HG02840 (cell line): ENCODE data around the gene KDR.

Source experiments
- ATAC-seq: cut with Tn5 transposase; IDR thresholded peaks from one replicate; pipeline ENCODE4 v1.9.1; 2021; ENCODE audit warnings: mild to moderate bottlenecking, moderate library complexity, moderate number of reproducible peaks; ENCODE audit not compliant: unreplicated experiment, low FRiP score

KDR gene

DNA sequence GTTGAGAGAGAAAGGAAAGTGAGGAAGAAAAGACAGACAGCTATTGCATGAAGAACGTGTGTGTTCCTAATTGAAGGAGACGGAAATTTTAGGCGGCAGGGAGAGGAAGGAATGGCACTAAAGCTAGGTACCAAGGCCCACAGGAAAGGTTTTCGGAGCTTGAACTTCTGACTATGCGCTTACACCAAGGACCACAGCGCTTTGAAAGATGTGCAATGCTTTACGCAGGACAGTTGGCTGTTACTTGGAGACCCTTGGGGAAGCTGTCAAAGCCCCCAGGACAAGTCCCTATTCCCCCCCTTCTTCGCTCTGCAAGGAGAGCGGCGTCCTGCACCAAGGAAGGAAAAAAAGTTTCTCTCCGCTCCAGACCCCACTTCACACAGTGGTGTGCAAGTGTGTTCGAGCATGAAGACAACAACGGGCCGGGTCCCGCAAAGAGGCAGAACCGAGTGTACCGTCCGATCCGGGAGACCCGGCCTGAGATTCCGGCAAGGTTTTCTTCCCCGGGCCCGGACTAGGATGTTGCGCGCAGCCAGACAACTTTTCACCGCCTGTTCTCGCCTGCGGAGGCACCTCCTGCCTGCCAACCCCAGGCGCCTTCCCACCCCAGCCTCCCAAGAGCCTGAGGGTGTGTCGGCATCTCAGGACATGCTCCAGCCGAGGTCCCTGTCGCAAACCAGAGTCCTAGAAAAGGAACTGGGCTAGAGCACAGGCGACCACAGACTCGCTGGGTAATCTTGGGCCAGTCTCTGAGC, 896 bp downstream of the KDR start:
- ATAC-seq = no peak

DNA sequence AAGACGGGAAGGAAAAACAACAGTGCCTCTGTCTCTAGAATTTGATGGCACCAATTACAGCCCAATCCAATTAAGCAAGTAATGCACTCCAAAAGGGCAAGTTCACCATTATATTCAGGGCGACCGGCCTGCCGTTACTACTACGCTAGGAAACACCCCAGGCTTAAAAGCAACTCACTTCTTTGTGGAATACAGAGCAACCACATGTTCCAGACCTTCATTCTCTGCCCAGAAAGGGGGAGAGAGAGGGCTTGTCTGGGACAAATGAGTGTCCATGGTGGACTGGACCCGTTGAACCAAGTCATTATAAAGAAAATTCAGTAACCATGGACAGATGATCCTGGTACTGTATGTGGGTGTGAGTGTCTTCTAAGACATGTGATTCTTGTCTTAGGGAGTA, 1.6 kb downstream of the KDR start:
- no peak for ATAC-seq

DNA sequence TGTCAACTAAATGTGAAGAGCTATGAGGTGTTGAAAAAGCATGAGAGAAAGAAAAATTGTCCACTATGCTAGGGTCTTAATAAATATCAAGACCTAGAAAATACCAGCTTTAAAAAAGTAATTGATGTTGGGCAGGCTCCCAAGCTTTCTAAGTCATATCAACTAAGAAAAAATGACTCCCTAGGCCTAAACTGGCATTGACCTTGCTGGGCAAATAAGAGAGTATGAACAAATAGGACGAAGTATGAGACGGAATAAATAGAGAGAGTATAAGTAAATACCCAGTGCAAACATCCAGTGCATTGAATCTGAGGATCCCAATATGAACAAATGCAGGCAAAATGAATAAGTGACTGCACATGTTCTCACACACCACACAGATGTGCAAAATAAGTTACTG, 3.2 kb downstream of the KDR start:
- ATAC-seq = no peak

- no peak for ATAC-seq
These were observed 4.1 kb downstream of the KDR start for GRCh38 chr4:55121246-55121645.

DNA sequence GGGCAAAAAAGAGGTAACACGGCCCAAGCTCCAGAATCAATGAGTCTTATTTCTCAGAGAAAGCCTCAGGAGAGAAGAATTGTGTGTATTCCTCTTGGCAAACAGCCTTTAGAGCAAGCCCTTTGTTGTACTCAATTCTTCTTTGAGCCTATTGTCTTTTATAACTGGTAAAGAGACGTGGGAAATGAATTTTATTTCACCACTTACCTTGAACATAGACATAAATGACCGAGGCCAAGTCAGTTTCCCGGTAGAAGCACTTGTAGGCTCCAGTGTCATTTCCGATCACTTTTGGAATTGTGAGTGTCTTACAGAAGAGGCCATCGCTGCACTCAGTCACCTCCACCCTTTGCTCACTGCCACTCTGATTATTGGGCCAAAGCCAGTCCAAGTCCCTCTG, 7.0 kb downstream of the KDR start:
- no peak for ATAC-seq

GRCh38 chr4:55117511-55117910, 7.9 kb downstream of the KDR start:
- no peak for ATAC-seq

GRCh38 chr4:55116450-55116849, 8.9 kb downstream of the KDR start:
- ATAC-seq = no peak

GRCh38 chr4:55111601-55112000, 13.8 kb downstream of the KDR start:
- no peak for ATAC-seq

DNA sequence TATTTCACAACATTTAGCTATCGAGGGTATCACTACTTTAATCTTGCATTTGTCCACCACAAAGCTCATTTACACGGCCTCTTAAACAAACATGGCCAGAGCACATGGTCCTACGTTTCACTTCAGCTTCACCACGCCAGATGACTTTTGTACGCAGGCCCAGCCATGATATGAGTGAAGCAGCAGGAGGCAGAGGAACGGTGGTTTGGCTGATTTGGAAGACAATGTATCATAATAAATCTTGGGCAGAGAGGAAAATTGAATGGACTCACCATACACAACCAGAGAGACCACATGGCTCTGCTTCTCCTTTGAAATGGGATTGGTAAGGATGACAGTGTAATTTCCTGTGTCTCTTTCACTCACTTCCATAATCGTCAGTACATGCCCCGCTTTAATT, 15.3 kb downstream of the KDR start:
- ATAC-seq = no peak

DNA sequence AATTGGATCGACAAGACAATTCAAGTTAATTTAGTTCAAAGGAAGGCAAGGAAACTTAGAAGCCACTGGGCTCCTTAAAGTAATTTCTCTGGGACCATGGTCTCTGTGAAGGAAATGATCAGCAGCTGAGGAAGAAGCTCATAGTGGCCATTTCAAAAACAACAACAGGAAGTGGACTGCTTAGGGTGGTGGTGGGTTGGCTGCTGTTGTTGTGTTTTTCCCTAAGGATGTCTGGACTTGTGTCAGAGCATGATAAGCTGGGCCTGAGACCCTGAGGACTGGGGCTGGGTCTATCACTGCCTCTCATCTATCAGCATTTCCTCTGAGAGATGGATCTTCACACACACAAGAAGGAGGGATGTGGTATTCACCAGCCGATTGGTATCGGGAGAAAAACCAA, 18.3 kb downstream of the KDR start:
- no peak for ATAC-seq

GRCh38 chr4:55103224-55103623, 22.2 kb downstream of the KDR start:
- ATAC-seq = no peak

DNA sequence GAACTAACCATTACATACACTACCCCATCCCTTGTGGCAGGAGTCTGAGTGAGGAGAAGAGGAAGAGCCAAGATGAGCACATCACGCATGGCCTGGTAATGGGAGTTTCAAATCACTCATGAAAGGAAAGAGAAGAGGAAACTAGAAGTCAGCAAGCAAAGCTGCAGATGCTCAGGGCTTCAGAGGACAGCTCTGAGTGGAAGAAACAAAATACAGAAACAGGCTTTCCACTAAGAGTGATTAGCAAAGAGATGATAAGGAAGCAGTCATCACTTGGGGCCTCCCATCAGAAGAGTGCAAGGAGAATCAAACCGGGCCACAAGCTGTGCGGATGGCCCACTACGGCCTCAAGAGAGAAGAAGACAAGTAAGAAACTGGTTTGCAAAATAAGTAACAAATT, 25.6 kb downstream of the KDR start:
- no peak for ATAC-seq

GRCh38 chr4:55098456-55099204, 26.8 kb downstream of the KDR start:
- ATAC-seq = no peak

DNA sequence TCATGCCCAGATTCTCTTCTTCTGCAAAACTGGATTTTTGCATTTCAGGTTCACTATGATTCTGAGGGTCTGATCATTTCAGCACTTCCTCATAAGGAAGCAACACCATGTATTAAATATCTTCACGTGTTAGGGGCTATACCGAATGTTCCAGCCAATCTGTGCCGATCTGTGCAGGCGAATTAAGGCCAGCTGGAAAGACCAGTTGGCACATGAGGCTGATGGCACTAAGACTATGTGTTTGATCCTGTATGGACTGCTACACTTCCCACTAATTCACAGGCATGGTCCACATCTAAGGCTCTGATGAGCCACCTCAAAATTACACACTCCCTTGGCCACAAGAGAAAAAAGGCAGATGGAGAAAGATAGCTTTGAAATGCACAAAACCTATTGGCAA, 28.8 kb downstream of the KDR start:
- ATAC-seq = no peak

DNA sequence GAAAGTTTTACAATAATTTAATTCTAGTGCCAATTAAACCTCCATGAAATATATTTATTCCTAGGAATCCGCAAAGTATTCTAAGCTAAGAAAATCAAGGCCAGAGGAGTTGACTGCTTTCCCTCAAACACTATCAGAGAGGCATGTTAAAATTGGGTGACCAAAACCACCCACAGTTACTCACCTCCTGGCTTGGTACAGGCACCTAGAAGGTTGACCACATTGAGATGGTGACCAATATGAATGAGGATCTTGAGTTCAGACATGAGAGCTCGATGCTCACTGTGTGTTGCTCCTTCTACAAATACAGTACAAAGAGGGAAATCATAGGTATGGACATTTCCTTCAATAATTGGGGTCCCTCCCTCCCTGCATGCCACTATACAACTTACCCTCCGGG, 29.4 kb downstream of the KDR start:
- no peak for ATAC-seq

DNA sequence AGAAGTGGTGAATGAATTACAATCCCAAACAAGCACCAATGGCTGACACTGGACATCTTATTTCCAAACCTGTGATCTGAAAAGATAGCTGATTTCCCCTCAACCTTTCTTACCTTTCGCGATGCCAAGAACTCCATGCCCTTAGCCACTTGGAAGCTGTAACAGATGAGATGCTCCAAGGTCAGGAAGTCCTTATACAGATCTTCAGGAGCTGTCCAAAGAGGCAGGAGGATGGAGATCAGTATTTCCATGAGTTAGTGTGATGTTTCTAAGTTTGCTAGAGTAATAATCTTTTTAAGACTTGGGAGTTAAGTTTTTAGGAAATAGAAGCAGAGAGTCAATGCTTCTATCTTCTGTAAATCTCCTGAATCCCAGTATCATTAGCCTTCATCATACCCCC, 32.9 kb downstream of the KDR start:
- no peak for ATAC-seq

DNA sequence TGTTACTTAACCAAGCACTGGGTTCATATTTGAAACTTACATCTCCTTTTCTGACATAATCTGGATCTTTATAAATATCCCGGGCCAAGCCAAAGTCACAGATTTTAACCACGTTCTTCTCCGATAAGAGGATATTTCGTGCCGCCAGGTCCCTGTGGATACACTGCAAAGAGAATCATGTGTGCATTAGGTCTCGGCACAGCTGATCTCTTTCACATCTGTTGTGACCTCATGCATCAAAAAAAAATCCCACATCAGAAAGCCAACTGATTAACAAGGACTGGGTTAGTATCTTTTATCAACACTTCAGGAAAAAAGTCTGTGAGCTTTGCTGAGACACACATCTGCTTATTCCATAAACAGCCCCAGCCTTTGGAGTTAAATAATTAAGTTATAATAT, 35.5 kb downstream of the KDR start:
- ATAC-seq = no peak

- no peak for ATAC-seq
These were observed 37.5 kb downstream of the KDR start for GRCh38 chr4:55087913-55088260.

- ATAC-seq = no peak
These were observed 38.1 kb downstream of the KDR start for GRCh38 chr4:55087009-55087912.

DNA sequence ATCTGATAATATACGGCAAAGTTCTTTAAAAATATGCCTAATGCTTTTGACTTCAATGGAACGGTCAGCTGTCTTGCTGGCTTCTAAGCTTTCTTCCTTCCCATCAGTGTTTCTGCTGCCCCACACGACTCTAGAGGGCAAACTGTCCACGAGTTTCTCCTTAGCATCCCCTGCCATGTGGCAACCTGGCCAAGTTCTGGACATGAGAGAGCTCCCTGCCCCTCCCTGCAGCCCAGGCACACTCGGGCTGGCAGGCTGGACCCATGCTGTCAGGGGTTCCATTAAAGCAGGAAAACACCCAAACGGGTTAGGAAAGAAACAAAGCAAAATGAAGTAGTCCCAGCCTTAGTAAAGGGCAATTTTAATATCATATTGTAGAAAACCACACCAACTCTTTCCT, 38.8 kb downstream of the KDR start:
- no peak for ATAC-seq

GRCh38 chr4:55083735-55084134, 41.7 kb downstream of the KDR start:
- ATAC-seq = no peak
